Renal pelvis (tissue), 4 donors: Measurements from ENCODE around the gene PLPP3. TPM values are rescaled to one million over a fixed set of nuclear protein-coding genes. Genes with fewer than 3 reads are reported as not detected.

Experiments
- DNase-seq: peaks from one replicate; pipeline ENCODE4 v3.0.0-alpha.2; 2013
- polyA plus RNA-seq, 3 donors: library from polyadenylated mRNA; unstranded; fragments of 120-200 nt; gene quantifications; one replicate each; pipeline ENCODE4 v1.2.1, GENCODE V29; 2013; ENCODE audit not compliant: insufficient read length in 3 of 3

Gene PLPP3
- polyA plus RNA-seq, 3 donors, result 101 to 118 (median 111) TPM

GRCh38 chr1:56444960-56445646, 134.3 kb downstream of the PLPP3 start:
- DNase-seq, result no peak

Other genes starting within 250 kb of the PLPP3 start
- gene PRKAA2, start 65.8 kb upstream of the PLPP3 start, polyA plus RNA-seq, result 10 to 100 TPM; 11.6 to 23.9 (median 19.1) TPM
- gene FYB2, start 239.8 kb upstream of the PLPP3 start, polyA plus RNA-seq, result 1 to 10 TPM in 1 of 3 donors, under 1 TPM in 2; 0.41 to 1.6 (median 0.96) TPM